SU-DHL-6 (cell line): ENCODE data around the gene DFFB.

Experiments
- CTCF ChIP-seq: fragments of 200-600 bp; sonication (generic); IDR thresholded peaks from one replicate; pipeline ENCODE4 v1.5.1; 2017; ENCODE audit warnings: antibody characterized with exemption, mild to moderate bottlenecking, low read length, moderate library complexity; ENCODE audit not compliant: insufficient read depth, poor library complexity, severe bottlenecking
- EZH2phosphoT487 ChIP-seq: fragments of 200-600 bp; sonication (generic), shearing (Covaris generic); conservative IDR thresholded peaks from 2 replicates; pipeline ENCODE4 v1.6.1; 2018; ENCODE audit warnings: mild to moderate bottlenecking, antibody characterized with exemption, low read length, moderate library complexity, mixed read lengths

GRCh38 chr1:3923378-3924185 lies 66.3 kb downstream of the DFFB start:
- no peak for TF ChIP-seq CTCF
- no peak for TF ChIP-seq EZH2phosphoT487
